Left lung (tissue), 10 donors: Measurements from ENCODE around the gene RIMS4. TPM values are rescaled to one million over a fixed set of nuclear protein-coding genes. Genes with fewer than 3 reads are reported as not detected.
A peak's percentile ranks its signal among the peaks of the same experiment; 100 is the strongest.

ENCODE experiments used
- ATAC-seq: fragments of 200-7000 bp; cut with Tn5 transposase; one replicate; pipeline ENCODE4 v1.9.1; 2020; ENCODE audit warnings: moderate library complexity
- DNase-seq, 4 donors: peaks; one replicate each; pipeline ENCODE4 v3.0.0-alpha.2; 2013 to 2020
- H3K27ac ChIP-seq, 2 donors: fragments of 200-600 bp; sonication (generic) in 1 of 2; one replicate each; pipeline versions ENCODE4 v1.5.0 to v1.8.0; 2020 to 2021
- H3K27me3 ChIP-seq, 2 donors: fragments of 200-600 bp; sonication (generic) in 1 of 2; one replicate each; pipeline versions ENCODE4 v1.5.0 to v1.8.0; 2020 to 2021
- H3K36me3 ChIP-seq, 2 donors: fragments of 200-600 bp; sonication (generic) in 1 of 2; one replicate each; pipeline versions ENCODE4 v1.5.0 to v1.8.0; 2020 to 2021
- H3K4me1 ChIP-seq, 2 donors: fragments of 200-600 bp; one replicate each; pipeline ENCODE4 v1.8.0; 2021
- H3K4me3 ChIP-seq, 2 donors: fragments of 200-600 bp; sonication (generic) in 1 of 2; one replicate each; pipeline versions ENCODE4 v1.5.0 to v1.8.0; 2020 to 2021; ENCODE audit warnings: mild to moderate bottlenecking in 1 of 2
- H3K9me3 ChIP-seq, 2 donors: fragments of 200-600 bp; sonication (generic) in 1 of 2; one replicate each; pipeline versions ENCODE4 v1.5.0 to v1.8.0; 2020 to 2021
- CTCF ChIP-seq, 2 donors: fragments of 200-600 bp; sonication (generic) in 1 of 2; IDR thresholded peaks; one replicate each; pipeline versions ENCODE4 v1.5.0 to v1.8.0; 2021; ENCODE audit warnings: antibody characterized with exemption in 2 of 2
- intact Hi-C, 2 donors: fragments of 100-400 bp; cut with DNase I; formaldehyde crosslinking; loops; one replicate each; pipeline versions ENCODE4 v1.11.2 to v1.14.2; 2022
- polyA plus RNA-seq, 6 donors: library from polyadenylated mRNA; unstranded; fragments of 120-200 nt; gene quantifications; one replicate each; pipeline ENCODE4 v1.2.1, GENCODE V29; 2013; ENCODE audit not compliant: insufficient read length in 6 of 6
- total RNA-seq, 2 donors: library from RNA; stranded (reverse); fragmentation: NEBNext Ultra II Directional; extraction: Animal tissue kit (Norgen Biotek cat#: 25700); gene quantifications; one replicate each; pipeline ENCODE4 v1.2.1, GENCODE V29; 2021
- donor health status: DM: no; HTN: yes; CAD: no.
- donor health status: DM: no; HTN: no; CAD: no.

The RIMS4 gene
- total and polyA plus RNA-seq, 8 donors, result 0.47 to 6.3 (median 4.1) TPM

GRCh38 chr20:44811150-44811685 is 872 bp upstream of the RIMS4 start:
- intact Hi-C loops, result no loop called here
- Histone ChIP-seq H3K4me3 (no peak overlapping the region), H3K27ac (no peak overlapping the region), H3K27me3 (peaks cover 35 to 66% of the 10 kb centered on the region in 2 donors), H3K36me3 (no peaks in the 10 kb centered on the region), H3K9me3 (peaks cover 0 to 4% of the 10 kb centered on the region in 2 donors), H3K4me1 (no peaks in the 10 kb centered on the region)
- no peak for ATAC-seq
- DNase-seq, result no peak
- TF ChIP-seq CTCF (IDR thresholded peaks at IDR 0.05), result no peak

DNA sequence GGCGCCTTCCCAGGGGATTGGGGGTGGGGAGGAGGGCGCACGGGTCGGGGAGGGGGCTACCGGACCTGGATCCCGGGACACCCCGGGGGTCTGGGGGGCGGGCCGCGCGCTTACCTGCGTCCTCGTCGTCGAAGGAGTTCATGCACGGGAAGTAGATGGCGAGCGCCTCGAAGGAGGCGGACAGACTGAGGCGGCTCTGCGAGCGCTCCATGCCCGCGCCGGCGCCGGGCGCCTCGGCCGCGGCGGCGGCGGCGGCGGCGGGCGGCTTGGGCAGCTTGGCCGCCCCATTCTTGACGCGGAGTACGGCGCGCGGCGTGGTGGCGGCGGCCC is 320 bp downstream of the RIMS4 start:
- DNase-seq (no peak), ATAC-seq (no peak)
- H3K27ac ChIP-seq, result no peak overlapping the region
- no peaks in the 10 kb centered on the region for H3K36me3 ChIP-seq
- no peak for TF ChIP-seq CTCF (IDR thresholded peaks at IDR 0.05)
- peak overlapping the region in 1 of 2 donors; percentile 21 for H3K4me3 ChIP-seq
- intact Hi-C loops, result no loop called here
- peaks cover 35 to 78% of the 10 kb centered on the region in 2 donors for H3K27me3 ChIP-seq
- H3K4me1 ChIP-seq, result no peaks in the 10 kb centered on the region
- H3K9me3 ChIP-seq, result peaks cover 0 to 4% of the 10 kb centered on the region in 2 donors

GRCh38 chr20:44809380-44810060 is 826 bp downstream of the RIMS4 start:
- no peak for DNase-seq
- H3K9me3 ChIP-seq, result peaks cover 0 to 4% of the 10 kb centered on the region in 2 donors
- no peaks in the 10 kb centered on the region for H3K36me3 ChIP-seq
- intact Hi-C loops, result no loop called here
- H3K4me1 ChIP-seq, result no peaks in the 10 kb centered on the region
- peaks cover 35 to 83% of the 10 kb centered on the region in 2 donors for H3K27me3 ChIP-seq
- no peak overlapping the region for H3K27ac ChIP-seq
- ATAC-seq, result no peak
- no peak for TF ChIP-seq CTCF (IDR thresholded peaks at IDR 0.05)
- H3K4me3 ChIP-seq, result peak overlapping the region in 1 of 2 donors; percentile 21

- H3K27ac ChIP-seq, result no peak overlapping the region
- H3K9me3 ChIP-seq, result peaks cover 0 to 4% of the 10 kb centered on the region in 2 donors
- H3K36me3 ChIP-seq, result no peaks in the 10 kb centered on the region
- intact Hi-C loops, result no loop called here
- H3K27me3 ChIP-seq, result peaks cover 35 to 82% of the 10 kb centered on the region in 2 donors
- H3K4me1 ChIP-seq, result no peaks in the 10 kb centered on the region
- ATAC-seq, result no peak
- TF ChIP-seq CTCF (IDR thresholded peaks at IDR 0.05), result no peak
- no peak overlapping the region for H3K4me3 ChIP-seq
- no peak for DNase-seq
Measured at GRCh38 chr20:44807684-44808056, 2.7 kb downstream of the RIMS4 start.

DNA sequence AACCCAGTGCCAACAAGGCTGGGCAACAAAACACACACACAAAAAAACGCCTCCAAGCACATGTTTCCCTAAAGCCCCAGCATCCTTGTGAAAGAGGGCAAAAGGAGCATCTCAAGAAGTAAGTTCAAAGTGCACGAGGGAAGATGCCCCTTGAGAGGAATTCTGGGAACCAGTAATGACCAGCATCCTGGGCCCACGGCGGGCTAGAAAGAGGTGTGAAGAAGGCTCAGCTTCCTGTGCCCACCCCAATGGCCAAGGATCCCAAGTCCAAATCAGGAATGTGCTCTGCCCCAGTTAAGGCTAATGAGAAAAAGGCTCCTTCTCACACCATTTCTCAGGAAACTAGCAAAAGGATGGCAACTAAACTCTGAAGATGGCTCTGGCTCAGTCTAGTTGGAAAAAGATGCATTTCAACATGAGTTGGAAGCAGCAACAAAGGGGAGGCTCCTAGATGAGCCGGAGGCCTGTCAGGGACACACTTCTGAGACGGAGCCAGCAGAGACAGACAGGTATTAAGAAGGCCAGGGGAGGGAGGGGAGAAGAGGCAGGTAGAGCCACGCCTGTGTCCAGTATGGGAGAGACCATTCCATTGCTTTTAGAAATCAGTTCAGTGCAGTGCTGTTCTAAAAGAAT is 3.2 kb downstream of the RIMS4 start:
- no peak overlapping the region for H3K27ac ChIP-seq
- H3K36me3 ChIP-seq, result no peaks in the 10 kb centered on the region
- peaks cover 0 to 4% of the 10 kb centered on the region in 2 donors for H3K9me3 ChIP-seq
- peaks cover 32 to 77% of the 10 kb centered on the region in 2 donors for H3K27me3 ChIP-seq
- TF ChIP-seq CTCF (IDR thresholded peaks at IDR 0.05), result no peak
- DNase-seq (no peak), ATAC-seq (no peak)
- intact Hi-C loops, result no loop called here
- no peaks in the 10 kb centered on the region for H3K4me1 ChIP-seq
- H3K4me3 ChIP-seq, result no peak overlapping the region
